Measurements from ENCODE around the gene KDM8.
"Not testable (repeated sequence)": the region's sequence is repeated elsewhere in the genome, so short reads cannot be mapped to it uniquely, and the experiment has no call there.

DNA sequence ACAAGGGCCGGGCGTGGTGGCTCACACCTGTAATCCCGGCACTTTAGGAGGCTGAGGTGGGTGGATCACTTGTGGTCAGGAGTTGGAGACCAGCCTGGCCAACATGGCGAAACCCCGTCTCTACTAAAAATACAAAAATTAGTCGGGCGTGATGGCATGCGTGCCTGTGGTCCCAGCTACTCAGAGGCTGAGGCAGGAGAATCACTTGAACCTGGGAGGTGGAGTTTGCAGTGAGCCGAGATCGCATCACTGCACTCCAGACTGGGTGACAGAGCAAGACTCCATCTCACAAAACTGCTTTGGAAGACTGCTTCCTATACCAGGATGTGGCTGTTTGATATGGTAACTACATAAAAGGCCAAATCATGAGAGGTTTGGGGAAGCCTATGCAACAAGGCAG, 3.8 kb downstream of the KDM8 start:
- TF ChIP-seq POLR2AphosphoS5 (IDR thresholded peaks at IDR 0.05; ENCODE audit: borderline replicate concordance, low read depth, low read length); EZH2 (IDR thresholded peaks at IDR 0.05): not testable (repeated sequence)
